ENCODE results near the gene AK8. TPM values are rescaled to one million over a fixed set of nuclear protein-coding genes. Genes with fewer than 3 reads are reported as not detected.

Gene AK8
- total and polyA plus RNA-seq, 7 donors = 0.10 TPM; not detected in 6

DNA sequence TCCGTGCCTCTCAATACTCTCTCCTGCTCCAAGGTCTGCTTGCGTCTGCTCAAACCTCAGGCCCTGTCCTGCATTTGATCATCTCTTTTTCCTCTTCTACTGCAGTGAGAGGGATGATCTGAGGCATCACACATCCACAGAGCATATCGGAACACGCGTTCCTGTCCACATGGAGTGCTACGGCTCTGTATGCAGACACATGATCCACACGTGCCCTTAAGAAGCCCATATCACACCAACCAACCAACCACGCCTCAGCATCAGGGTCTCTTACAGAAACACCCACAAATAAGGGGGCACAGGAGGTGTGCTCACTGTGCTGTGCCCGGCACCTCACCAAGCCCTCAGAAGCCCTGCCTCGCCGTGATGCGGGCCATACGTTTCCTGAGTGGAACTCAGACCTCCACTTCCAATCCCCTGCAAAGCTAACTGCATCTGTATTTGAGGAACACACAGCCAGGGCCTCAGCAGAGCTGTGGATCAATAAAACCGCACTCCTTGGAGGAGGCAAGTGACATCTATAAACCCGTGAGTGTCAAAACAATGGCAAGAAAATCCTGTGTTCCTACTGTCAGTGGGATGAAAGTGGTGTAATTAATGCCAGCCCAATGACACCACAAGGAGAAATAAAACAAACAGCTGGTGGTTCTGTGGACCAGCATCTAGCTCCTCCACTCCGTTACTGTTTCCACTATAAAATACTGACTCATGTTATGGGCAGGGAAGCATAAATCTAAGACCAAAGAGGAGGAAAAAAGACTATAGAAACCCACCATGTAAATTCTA lies 40.4 kb downstream of the AK8 start:
- no peak for DNase-seq
- TF ChIP-seq, protein P1, sequence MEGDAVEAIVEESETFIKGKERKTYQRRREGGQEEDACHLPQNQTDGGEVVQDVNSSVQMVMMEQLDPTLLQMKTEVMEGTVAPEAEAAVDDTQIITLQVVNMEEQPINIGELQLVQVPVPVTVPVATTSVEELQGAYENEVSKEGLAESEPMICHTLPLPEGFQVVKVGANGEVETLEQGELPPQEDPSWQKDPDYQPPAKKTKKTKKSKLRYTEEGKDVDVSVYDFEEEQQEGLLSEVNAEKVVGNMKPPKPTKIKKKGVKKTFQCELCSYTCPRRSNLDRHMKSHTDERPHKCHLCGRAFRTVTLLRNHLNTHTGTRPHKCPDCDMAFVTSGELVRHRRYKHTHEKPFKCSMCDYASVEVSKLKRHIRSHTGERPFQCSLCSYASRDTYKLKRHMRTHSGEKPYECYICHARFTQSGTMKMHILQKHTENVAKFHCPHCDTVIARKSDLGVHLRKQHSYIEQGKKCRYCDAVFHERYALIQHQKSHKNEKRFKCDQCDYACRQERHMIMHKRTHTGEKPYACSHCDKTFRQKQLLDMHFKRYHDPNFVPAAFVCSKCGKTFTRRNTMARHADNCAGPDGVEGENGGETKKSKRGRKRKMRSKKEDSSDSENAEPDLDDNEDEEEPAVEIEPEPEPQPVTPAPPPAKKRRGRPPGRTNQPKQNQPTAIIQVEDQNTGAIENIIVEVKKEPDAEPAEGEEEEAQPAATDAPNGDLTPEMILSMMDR (IDR thresholded peaks at IDR 0.05) = no peak
- H3K9me3 ChIP-seq = no peaks in the 10 kb centered on the region
- WGBS, 3 donors = 81 to 84% (median 84%) methylated on average over 16 of the region's 16 CpGs
- no peak overlapping the region for H3K27ac ChIP-seq
- H3K4me3 ChIP-seq = no peak overlapping the region
- intact Hi-C loops (cut with DNase I) = no loop called here
- H3K27me3 ChIP-seq (ENCODE audit: insufficient read depth in 3 of 3, low read length in 2 of 3) = peaks cover 0 to 26% (median 0%) of the 10 kb centered on the region in 3 donors
- no peaks in the 10 kb centered on the region for H3K36me3 ChIP-seq (ENCODE audit: insufficient read depth in 1 of 2, low read depth in 1 of 2)
- no peaks in the 10 kb centered on the region for H3K4me1 ChIP-seq
- ATAC-seq = no peak

DNA sequence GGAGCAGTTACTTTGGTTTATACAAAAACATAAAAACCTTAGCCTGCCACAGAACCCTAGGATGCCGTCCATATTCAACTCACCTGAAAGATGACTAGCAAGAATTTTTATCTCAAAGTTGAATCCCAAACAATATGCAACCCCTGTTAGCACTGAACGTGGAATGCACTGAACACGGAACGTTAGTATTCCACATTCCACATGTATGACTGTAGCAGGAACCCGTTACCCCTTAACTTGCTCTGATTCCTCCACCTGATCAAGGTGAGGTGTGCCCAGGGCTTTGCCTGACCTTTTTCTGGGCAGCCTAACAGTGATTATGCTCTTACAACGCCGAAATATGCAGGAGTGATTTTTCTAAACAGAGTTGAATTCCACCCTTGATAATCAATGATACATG lies 43.7 kb downstream of the AK8 start:
- Histone ChIP-seq H3K27ac (no peak overlapping the region), H3K9me3 (no peaks in the 10 kb centered on the region), H3K36me3 (ENCODE audit: insufficient read depth in 1 of 2, low read depth in 1 of 2) (no peaks in the 10 kb centered on the region), H3K4me3 (no peak overlapping the region), H3K27me3 (ENCODE audit: insufficient read depth in 3 of 3, low read length in 2 of 3) (peaks cover 0 to 44% (median 3%) of the 10 kb centered on the region in 3 donors), H3K4me1 (no peaks in the 10 kb centered on the region)
- ATAC-seq = no peak
- WGBS, 3 donors = 79 to 87% (median 80%) methylated on average over 7 of the region's 7 CpGs
- TF ChIP-seq, protein P1 (IDR thresholded peaks at IDR 0.05) = no peak
- no peak for DNase-seq
- intact Hi-C loops (cut with DNase I) = no loop called here

DNA sequence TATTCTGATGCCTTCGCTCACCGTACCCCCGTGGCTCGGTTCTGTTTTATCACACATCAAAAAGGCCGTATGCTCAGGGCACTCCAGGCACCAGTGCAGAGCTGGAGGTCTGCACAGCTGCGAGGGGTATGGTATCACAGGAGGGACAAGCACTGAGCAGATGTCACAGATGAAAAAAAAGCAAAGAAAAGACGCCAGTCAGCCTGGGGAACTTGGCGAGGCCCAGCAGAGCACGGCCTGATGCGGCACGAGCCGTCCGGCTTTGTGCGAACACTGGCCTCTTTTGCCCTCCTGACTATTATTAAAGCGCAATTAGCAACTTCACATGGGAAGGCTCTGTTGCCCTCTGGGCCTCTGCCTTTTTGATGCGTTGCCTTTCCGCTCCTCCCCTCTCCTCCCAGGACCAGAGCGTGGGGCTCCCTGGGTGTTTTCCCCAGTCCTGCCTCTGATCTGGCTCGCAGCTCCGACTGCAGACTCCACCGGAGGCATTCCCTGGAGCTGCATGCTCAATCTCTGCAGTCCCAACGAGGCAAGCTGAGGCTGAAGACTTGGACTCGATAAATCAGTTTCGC lies 44.4 kb downstream of the AK8 start:
- ATAC-seq (no peak), DNase-seq (no peak)
- WGBS, 3 donors = 36 to 48% (median 36%) methylated on average over 24 of the region's 24 CpGs
- TF ChIP-seq, protein P1 (IDR thresholded peaks at IDR 0.05) = no peak
- H3K4me3 ChIP-seq = no peak overlapping the region
- peaks cover 0 to 41% (median 3%) of the 10 kb centered on the region in 3 donors for H3K27me3 ChIP-seq (ENCODE audit: insufficient read depth in 3 of 3, low read length in 2 of 3)
- H3K9me3 ChIP-seq = no peaks in the 10 kb centered on the region
- no peak overlapping the region for H3K27ac ChIP-seq
- no peaks in the 10 kb centered on the region for H3K4me1 ChIP-seq
- H3K36me3 ChIP-seq (ENCODE audit: insufficient read depth in 1 of 2, low read depth in 1 of 2) = no peaks in the 10 kb centered on the region
- intact Hi-C loops (cut with DNase I) = no loop called here

DNA sequence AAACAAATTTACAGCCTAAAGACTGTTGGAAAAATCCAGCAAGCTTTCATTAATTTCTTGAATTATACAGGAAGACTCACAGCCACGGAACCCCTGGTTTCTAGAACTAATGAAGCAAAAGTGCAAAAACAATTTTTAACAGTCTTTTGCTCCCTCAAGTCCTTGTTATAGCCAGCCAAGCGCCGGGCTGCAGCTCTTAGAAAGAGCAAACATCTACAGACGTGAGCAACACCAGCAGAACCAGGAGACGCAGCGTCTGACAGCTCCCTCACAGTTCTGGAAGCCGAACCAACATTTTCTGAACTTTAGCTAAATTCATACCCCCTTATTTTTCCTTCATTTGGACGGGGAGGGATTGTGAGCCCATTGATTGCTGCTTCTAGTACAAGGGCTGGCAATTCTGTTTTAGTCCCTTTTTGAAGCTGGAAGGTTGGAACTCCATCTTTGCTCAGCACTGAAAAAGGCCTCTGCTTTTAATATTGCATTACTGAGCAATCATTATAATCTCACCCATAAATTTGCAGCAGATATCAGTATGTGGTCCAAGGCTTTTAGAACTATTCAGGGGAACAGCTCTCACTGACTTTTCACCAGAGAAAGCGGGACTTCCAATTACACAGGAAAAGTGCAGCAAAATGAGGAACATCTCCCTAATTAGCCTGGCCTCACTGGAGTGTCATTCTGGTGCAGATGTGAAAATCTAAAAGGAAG lies 45.8 kb downstream of the AK8 start:
- H3K4me1 ChIP-seq = no peaks in the 10 kb centered on the region
- no peaks in the 10 kb centered on the region for H3K9me3 ChIP-seq

More for the DNA sequence above, 45.8 kb downstream of the AK8 start:
- Histone ChIP-seq H3K36me3 (ENCODE audit: insufficient read depth in 1 of 2, low read depth in 1 of 2) (no peaks in the 10 kb centered on the region), H3K27me3 (ENCODE audit: insufficient read depth in 3 of 3, low read length in 2 of 3) (peaks cover 2 to 45% (median 3%) of the 10 kb centered on the region in 3 donors), H3K27ac (no peak overlapping the region), H3K4me3 (no peak overlapping the region)
- intact Hi-C loops (cut with DNase I) = no loop called here
- WGBS, 3 donors = 79 to 85% (median 84%) methylated on average over 9 of the region's 9 CpGs
- ATAC-seq (no peak), DNase-seq (no peak)
- TF ChIP-seq, protein P1 (IDR thresholded peaks at IDR 0.05) = no peak
